NCI-H1092 treated with DMSO at 0.1 percent for 48 hours (cell line): Measurements from ENCODE around the gene TSPAN9.

Experiments
- DNase-seq: peaks from one replicate; lab custom pipeline; 2025; lab: John Stamatoyannopoulos, UW

TSPAN9 gene

DNA sequence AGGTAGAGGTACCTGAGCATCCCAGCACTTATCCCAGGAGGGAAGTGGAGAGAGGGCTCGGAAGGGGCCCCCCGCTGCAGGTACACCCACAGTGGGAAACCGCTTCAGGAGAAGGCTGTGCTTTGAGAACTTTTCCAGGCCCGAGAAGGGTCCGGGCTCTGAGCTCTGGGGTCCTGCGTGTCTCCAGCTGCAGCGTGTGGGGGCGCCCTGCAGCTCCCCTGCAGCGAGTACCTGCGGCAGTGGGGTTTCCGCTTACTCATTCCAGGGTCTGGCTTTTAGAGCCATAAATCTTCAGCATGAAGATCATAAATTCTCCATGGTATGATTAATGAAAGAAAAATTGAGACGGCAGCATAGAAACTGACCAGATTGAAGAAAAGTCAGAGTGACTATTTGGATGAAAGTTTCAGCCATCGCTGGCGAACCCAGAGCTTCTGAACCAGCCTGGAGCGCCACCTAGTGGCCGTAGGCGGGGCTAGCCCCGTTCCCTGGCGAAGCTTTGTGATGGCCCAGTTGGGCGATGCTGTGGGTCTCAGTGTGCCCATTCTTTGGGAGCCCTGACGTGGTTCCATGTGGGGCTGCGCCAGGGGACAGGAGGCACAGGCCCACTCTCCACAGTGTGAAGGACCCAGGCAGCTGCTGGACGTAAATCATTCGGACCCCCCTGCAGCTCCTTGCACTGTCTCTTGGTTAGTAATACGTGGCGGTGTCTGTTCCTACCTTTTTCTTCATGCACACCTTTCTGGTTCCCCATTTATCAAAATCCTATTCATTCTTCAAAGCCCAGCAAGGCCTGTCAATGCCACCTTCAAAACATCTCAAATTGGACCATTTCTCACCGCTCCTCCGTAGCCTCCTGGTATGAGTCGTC lies 198.2 kb downstream of the TSPAN9 start:
- DNase-seq = peak; percentile 54

DNA sequence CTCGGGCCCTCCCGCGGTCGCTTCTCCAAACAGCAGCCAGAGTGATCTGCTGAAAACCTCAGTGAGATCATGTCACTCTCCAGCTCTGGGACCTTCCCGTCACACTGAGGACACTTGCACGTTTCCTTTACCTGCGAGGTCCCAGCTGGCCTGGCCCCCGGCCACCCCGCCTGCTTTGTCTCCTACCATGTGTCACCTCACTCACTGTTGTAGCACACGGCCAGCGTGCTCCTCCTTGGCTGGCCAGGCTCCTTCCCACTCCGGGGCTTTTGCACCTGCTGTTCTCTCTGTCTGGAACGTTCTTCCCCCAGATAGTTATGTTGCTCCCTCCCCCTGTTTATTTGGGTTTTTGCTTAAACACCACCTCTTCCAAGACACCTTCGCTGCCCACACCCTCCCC lies 199.0 kb downstream of the TSPAN9 start:
- DNase-seq = no peak

DNA sequence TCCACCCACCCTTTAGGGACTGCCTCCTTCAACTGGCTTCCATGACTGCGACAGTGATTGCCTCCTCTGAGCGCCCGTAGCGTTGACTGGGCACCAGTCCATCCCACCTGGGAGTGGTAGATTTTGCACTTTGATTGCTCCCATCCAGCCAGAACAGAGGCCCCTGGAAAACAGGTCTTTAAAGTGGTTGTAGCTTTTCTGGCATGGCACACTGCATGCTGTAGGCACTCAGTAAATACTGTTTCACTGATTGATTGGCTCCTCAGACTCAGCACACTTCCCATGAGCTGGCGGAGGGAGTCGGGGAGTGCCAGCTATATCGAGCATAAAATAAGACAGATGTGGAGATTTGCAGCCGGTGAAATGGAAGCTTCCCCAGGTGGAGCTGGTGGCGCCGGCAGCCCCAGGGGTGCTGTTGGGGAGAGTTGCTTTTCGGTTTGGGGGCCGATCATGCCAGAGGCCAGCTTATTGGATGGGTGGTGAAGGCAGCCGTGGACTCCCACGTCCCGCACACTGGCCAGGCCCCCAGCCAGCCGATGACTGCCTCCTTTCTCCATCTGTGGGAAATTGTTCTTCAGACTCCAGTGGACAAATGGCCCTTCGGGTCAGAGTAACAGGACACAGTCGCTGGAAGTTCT lies 200.2 kb downstream of the TSPAN9 start:
- DNase-seq = peak; percentile 62

DNA sequence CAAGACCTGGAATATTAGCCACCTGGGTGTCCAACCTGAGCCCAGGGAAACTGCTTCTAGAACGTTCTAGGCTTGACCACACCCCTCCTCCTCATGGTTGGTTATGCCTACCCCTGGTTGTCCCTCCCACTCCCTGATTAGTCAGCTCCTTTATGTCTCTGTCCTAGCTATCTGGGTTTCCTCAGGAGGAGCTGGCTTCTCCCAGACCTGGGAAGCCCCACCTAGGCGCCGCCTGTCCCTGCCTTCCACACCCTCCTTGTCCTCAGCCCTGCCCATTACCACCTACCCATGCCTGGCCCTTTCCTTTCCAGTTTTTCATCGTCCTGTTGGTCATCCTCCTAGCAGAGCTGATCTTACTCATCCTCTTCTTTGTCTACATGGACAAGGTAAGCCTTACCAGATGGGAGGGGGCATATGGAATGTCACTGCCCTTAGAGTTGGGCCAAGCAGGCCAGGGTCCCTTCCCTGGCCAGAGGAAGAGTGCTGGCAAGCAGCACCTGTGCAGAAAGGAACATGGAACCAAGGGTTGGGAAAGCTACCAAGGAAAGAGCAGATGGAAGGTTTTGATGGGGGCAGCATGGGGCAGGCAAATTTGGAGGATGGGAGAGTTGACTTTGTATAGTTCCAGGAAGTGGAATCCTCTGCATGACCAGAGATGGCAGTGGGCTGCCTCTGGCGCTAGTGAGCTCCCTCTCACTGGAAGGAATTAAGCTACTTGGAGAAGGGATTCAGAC lies 201.7 kb downstream of the TSPAN9 start:
- DNase-seq = no peak

DNA sequence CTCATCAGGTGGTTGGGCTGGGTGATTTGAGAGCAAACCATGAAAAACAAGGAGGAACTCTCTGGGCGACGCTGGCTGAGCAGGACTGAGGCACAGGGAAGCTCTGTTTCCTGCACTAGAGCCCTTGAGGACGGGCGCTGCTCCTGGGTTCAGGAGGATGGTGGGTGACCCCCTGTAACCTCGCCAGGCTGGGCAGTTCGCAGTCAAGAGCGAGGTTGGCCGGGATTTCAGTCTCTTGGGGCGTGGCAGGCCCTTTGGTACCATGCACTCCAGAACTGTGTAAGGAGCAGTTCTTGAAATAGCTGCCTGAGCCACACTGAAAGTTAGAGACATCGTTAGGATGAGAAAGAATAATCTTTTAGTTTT lies 202.2 kb downstream of the TSPAN9 start:
- no peak for DNase-seq

DNA sequence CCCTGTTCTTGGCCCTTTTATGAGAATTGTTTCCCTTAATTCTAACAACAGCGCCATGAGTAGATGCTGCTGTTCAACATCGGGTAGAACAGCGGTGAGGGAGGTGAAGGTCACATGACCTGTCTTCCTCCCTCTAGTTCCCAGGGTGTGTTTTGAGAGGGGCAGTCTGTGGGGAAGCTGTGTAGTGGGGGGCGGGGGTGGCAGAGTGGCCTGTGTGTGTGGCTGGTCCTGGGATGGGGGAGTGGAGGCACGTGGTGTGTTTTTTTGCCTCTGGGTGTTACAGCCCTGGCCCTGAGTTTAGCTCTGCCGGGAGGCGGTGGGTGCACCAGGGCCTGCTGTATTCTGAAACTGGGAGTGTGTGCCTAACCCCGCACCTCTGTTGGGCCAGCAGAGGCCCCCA lies 202.7 kb downstream of the TSPAN9 start:
- DNase-seq = no peak

DNA sequence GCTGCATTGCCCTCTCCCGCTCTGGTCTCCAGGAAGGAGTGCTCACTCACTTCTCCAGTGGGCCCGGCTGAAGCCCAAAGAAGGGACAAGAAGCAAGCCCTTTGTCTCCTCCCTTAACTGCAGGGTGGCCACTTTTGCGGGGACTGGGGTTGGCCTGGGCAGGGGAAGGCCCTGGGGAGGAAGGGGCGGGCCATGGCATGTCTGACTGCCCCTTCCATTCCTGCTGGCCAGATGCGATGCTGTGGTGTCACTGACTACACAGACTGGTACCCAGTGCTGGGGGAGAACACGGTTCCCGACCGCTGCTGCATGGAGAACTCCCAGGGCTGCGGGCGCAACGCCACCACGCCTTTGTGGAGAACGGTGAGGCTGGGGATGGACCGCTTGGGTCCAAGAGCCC lies 203.8 kb downstream of the TSPAN9 start:
- DNase-seq = no peak

DNA sequence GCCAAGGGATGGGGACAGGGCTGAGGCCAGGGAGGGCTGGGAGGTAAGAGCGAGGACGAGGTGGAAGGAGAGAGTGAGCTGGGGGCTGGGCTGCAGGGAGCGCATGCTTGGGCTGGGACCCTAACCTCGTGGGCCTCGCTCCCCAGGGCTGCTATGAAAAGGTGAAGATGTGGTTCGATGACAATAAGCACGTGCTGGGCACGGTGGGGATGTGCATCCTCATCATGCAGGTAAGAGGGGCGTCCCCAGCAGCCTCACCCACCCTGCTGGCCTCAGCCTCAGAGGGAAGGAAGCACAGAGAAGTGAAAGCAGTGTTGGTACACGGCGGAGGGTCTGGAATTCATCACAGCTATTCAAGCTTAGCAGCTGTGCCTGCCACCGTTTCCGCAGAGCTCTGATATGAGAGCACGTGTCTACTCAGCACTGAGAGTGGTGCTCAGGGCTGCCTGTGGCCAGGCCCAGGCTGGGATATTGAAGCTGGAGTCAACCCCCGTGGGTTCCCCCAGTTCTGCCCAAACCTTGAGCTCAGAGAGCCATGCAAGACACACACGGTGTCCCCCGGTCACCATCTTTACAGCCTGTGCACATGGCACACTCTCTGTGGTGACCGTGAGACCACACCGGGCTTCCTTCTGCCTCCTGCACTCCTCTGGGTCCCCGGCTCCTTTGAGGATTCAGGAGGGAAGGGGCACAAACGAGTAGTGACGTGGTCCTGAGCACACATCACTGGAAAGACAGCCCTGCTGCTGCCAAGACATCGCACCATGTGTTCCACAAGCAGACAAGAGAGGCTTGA lies 204.6 kb downstream of the TSPAN9 start:
- DNase-seq = no peak

DNA sequence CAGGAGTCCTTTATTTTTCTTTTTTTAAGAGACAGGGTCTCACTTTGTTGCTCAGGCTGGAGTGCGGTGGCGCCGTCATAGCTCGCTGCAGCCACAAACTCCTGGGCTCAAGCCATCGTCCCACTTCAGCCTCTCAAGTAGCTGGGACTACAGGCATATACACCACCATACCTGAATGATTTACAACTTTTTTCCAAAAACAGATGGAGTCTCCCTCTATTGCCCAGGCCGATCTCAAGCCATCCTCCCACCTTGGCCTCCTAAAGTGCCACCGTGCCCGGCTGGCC lies 205.1 kb downstream of the TSPAN9 start:
- no peak for DNase-seq

DNA sequence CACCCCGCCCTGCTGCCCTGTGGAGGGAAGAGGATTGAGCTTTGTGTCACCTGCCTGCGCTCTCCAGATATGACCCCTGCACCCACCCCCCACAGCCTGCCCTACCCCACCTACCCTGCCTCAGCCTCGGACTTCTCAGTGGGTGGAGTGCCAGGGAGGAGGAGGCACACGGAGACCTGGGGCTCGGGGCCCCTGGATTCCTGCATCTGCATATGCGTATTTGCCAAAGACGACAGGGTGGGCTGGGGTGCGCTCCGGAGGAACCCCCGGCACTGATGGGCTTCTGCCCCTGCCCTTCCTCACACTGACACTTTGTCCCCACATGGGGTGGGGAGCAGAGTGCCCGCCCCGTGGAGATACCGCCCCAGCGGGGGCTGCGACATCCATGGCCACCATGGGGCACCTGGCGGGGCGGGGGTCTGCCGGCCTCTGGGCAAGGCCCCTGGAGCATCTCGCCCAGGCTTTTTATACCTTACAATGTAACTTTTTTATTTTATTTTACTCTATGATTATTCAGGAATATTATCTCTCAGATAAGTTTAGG lies 206.0 kb downstream of the TSPAN9 start:
- no peak for DNase-seq

DNA sequence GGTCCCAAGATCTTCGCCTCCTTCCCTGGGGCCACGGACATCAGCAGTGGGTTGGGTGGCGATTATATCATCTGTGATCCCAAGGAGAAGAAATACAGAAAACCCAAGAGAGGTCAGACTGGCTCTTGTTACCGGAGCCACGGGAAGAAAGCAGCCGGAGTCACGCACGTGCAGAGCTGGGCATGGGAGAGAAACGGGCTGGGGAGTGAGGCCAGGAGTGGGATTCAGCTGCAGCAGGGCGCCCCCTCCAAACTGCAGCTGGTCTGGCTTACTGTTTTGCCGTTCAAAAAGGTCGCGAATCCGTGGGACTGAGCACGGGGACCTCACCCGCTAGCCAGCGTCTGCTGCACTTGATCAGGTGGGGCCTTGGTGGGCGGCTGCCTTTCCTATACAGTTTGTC lies 207.2 kb downstream of the TSPAN9 start:
- DNase-seq = no peak

DNA sequence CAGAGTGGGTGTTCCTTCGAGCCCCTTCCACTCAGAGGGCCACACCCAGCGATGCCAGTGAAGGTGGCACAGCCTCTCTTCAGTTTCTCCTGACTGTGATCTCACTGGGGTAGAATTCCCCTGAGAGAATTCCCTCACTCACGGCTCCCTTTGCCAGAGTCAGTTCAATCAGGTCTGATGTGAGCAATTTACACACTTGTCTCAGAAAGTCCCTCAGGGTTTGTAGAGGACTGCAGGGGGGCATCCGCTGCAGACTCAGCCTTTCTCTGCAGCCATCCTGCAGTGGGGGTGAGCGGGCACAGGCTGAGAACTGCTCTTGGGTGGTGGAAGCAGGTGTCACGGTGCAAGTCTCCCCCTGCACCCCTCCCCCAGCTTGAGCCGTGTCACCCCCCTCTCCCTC lies 208.4 kb downstream of the TSPAN9 start:
- no peak for DNase-seq

DNA sequence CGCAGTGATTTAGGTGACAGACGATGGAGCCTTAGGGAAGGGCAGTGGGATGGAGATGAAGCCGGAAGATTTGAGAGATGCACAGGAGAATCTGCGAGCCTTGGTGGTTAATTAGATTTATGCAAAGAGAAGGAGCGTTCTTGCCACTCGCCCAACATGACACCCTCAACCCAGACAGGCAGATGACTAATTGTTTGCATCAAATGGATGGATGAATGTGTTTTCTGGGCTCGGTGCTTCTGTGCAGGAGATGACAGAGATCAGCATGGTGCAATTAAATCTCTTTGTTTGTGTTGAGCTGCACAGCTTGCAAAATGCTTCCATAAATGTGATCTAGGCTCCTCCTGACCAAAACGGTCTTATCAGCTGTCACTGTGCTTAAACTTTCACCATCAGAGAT lies 211.5 kb downstream of the TSPAN9 start:
- DNase-seq = no peak

DNA sequence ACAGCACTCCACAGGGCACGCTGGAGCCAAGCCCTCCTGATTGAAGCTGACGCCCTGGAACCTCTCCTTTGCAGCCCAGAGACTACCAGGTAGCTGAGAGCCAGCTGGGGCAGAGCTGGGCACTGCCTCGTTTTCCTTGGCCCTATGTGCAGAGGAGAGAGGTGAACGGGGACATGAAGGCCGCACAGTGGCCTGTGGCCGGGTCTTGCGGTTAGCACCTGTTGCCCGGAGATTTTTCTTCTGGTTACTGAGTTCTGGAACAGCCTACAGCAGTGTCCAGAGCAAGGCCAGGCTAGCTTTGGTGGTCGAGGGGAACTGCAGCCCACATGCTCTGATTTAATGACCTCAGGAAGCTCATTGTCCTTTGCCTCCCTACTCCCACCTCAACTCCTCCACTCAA lies 212.5 kb downstream of the TSPAN9 start:
- peak; percentile 15 for DNase-seq

DNA sequence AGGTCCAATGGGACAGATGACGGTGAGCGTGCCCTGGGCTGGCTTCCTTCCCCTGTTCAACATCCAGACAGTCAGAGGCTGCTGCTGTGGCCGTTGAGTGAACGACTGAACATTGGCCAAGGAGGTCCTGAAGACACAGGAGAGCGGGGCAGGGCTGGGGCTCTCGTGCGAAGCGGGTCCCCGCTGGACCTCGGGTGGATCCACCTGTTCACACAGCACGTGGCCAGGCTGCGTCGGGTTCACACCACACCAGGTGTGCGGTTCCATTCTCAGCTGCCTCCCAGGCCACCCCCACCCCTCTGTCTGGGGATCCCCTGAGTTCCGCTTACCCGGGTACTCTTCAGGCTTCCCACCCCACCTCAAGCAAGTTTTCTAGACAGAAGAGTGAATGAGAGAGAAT lies 214.8 kb downstream of the TSPAN9 start:
- DNase-seq = no peak

DNA sequence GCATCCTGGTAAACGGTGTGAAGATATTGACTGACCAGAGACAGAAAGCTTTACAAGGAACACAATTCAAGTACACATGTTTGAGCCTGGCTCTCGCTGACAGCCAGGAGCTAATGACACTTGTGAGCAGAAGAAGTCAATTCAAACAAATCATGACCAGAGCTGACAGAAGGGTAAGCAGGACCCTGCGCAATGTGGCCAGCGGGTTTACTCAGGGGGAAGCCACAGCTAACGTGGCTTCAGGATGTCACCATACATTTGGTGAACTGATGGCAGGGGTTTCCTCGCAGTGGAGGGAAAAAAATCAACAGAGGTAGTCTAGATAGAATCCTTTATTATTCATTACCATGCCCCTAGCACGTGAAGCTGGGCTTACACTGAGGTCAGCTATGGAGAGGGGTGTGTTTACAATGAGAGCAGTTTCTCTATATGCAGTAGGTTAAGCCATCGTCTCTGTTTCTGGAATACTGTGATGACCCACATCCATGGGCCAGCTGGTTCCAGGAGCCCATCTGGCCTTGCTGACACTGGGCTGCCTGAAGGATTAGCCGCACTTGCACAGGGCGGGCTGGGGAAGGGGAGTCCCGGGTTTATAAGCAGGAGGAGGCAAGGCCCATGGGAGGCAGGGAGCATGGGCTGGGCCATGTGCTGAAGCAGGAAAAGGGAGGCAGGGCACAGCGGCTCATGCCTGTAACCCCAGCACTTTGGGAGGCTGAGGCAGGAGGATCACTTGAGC lies 215.7 kb downstream of the TSPAN9 start:
- no peak for DNase-seq

DNA sequence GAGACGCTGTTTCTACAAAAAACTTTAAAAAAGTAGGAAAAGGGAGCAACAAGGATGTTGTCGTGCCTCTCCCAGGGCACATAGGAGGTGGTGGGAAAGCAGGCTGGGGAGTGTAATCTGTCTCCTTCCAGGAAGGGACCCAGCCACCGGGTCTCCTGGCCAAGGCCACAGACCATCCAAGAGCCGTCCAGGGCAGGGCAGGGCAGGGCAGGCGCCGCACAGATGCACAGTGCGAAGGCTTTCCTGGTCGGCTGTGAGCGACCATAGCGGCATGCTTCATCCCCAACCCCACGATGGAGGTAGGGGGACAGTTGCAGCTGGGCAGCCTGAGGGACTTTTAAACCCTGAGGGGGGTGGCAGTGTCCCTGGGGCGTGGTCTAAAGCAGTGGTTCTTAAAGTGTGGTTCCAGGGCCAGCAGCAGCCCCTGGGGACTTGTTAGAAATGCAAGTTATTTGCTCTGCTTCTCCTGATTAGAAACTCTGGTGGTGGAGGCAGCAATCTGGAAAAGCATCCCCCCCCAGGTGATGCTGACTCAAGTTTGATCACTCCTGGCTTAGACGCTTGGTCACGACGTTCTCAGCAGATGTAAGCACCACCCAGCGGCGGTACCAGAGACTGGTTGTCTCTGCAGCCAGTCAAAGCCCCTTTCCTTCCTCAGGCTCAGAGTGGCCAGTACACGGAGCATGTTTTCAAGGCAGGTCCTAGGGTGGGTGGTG lies 216.4 kb downstream of the TSPAN9 start:
- no peak for DNase-seq

DNA sequence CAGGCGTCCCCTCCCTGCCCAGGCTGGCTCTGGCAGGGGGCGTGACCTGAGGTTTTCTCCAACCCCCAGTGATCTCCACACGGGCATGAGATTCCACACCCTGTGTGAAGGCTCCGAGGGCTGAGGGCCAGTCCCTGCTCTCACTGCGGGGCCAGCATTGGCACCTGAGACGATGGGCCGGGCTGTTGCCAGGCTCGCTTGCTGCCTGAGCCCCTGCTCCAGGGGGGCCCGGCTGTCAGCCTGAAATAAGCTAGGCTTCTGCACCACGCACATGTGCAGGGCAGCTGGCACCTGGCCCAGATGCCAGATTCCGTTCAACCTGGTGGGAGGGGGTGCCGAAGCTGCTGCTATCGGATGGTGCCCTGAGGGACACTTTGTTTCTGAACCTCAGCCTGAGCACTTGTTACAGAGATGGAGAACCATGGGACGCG lies 217.3 kb downstream of the TSPAN9 start:
- peak; percentile 36 for DNase-seq

DNA sequence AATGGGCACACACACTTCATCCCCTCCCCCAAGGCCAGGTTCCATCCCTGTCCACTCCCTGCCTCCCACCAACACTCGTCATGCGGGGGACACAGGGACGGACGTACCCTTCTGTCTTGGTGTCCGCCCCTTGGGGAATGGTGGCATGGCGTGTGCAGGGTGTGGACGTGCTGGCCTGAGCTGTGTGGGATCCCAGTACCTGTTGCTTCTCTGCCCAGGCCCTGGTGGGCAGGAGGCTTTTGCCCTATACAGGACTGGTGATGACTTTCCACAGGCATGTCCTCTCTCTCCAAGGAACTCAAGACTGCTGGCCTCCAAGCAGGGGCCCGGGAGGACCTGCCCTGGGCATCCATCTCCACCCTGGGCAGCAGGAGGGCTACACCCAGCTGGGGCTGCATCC lies 218.0 kb downstream of the TSPAN9 start:
- no peak for DNase-seq

DNA sequence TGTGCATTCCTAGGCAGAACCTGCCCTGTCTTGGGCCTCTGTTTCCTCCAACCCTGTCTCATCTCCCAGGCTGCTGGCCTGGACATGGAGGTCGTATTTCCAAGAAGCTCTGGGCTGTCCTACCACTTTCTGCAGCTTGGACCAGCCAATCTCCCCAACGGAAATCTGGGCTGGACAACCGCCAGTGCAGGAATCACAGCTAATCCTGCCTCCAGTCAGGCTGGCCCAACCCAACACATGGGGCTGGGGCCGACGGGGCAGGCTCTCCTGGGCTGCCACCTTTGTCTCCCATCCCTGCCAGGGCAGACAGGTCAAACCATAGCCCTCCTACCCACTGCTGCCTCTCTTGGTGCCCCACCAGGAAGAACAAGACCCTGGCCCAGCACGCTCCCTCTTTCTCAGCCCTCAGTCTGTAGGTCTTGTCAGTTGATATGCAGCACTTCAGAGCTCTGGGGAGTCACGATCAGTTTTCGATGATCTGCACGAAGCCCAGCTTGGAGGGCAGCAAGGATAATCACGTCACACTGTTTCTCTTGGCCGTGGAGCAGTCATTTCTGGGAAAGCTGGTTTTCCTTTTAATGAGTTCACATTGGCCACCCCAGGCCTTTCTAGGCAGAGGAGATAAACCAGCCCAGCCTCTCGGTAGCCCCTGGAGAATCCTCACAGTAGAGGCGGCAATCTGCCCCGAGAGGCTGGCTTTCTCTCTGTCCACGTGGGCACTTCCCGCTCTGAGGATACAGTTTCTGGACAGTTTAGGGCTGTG lies 218.6 kb downstream of the TSPAN9 start:
- no peak for DNase-seq
